Esophagus muscularis mucosa (tissue), 4 donors: ENCODE results near the gene CPNE5. TPM values are rescaled to one million over a fixed set of nuclear protein-coding genes. Genes with fewer than 3 reads are reported as not detected.

Experiments used
- DNase-seq: peaks from one replicate; pipeline ENCODE4 v3.0.0-alpha.2; 2017; ENCODE audit errors: extremely low spot score
- H3K27ac ChIP-seq, 4 donors: fragments of 200-600 bp; sonication (generic); replicated peaks in 1 of 4; 1 replicate in 3 of 4; 2 replicates in 1 of 4; pipeline ENCODE4 v1.5.1; 2016 to 2019; ENCODE audit warnings: mild to moderate bottlenecking in 1 of 4
- H3K27me3 ChIP-seq, 4 donors: fragments of 200-600 bp; sonication (generic); one replicate each; pipeline versions ENCODE4 v1.5.1 to v1.6.0; 2016 to 2019
- H3K36me3 ChIP-seq, 4 donors: fragments of 200-600 bp; sonication (generic); one replicate each; pipeline ENCODE4 v1.5.1; 2016 to 2019
- H3K4me1 ChIP-seq, 4 donors: fragments of 200-600 bp; sonication (generic); one replicate each; pipeline ENCODE4 v1.5.1; 2016 to 2019
- H3K4me3 ChIP-seq, 4 donors: fragments of 200-600 bp; sonication (generic); 1 replicate in 2 of 4; 2 replicates in 2 of 4; pipeline ENCODE4 v1.5.1; 2016 to 2019; ENCODE audit warnings: mild to moderate bottlenecking in 4 of 4, moderate library complexity in 1 of 4
- H3K9me3 ChIP-seq, 4 donors: fragments of 200-600 bp; sonication (generic); 1 replicate in 3 of 4; 2 replicates in 1 of 4; pipeline ENCODE4 v1.5.1; 2016 to 2019
- CTCF ChIP-seq, 3 experiments: fragments of 200-600 bp in 2 of 3; fragments of 450-650 bp in 1 of 3; sonication (generic) in 2 of 3; IDR thresholded peaks; one replicate each; pipeline ENCODE4 v1.5.1; 2017 to 2019; ENCODE audit warnings: antibody characterized with exemption in 3 of 3, mild to moderate bottlenecking in 2 of 3, moderate library complexity in 1 of 3
- EP300 ChIP-seq: sonication (generic); formaldehyde crosslinking; IDR thresholded peaks from one replicate; pipeline ENCODE4 v1.6.1; 2017; ENCODE audit warnings: antibody characterized with exemption
- POLR2A ChIP-seq: fragments of 450-650 bp; IDR thresholded peaks from one replicate; pipeline ENCODE4 v1.6.1; 2017; ENCODE audit warnings: antibody characterized with exemption, moderate library complexity, mild to moderate bottlenecking, low read depth
- POLR2AphosphoS5 ChIP-seq, 2 donors: sonication (generic); formaldehyde crosslinking; IDR thresholded peaks; one replicate each; pipeline ENCODE4 v1.6.1; 2017; ENCODE audit warnings: antibody characterized with exemption in 2 of 2
- WGBS: methylation state at CpG from one replicate; pipeline ENCODE4 v1.1.5; 2018; 5-methylcytosine and 5-hydroxymethylcytosine counted together
- intact Hi-C: fragments of 100-400 bp; cut with DNase I; formaldehyde crosslinking; loops from one replicate; pipeline ENCODE4 v1.15.1; 2023
- total RNA-seq, 4 donors: library from RNA; depleted of rRNA; stranded (reverse); fragments of >200 nt; gene quantifications; one replicate each; pipeline versions ENCODE4 v1.1.0 to v1.2.1, GENCODE V29; 2016

CPNE5 gene
- total RNA-seq, 4 donors from 2014 or later, result 2.1 to 4.6 (median 2.6) TPM

- no peak for TF ChIP-seq POLR2AphosphoS5 (IDR thresholded peaks at IDR 0.05)
- no peak for TF ChIP-seq CTCF (IDR thresholded peaks at IDR 0.05)
- TF ChIP-seq POLR2A, result no peak
- TF ChIP-seq EP300, result no peak
- H3K4me1 ChIP-seq, result peaks cover 14 to 41% (median 31%) of the 10 kb centered on the region in 4 donors
- H3K4me3 ChIP-seq, result no peak overlapping the region
- H3K36me3 ChIP-seq, result no peaks in the 10 kb centered on the region
- intact Hi-C loops, result no loop called here
- 91% methylated on average over 6 of the region's 6 CpGs for WGBS
- no peaks in the 10 kb centered on the region for H3K27me3 ChIP-seq
- no peak for DNase-seq
- no peak overlapping the region for H3K27ac ChIP-seq
- no peaks in the 10 kb centered on the region for H3K9me3 ChIP-seq
Measured at GRCh38 chr6:36847991-36848390, 8.7 kb upstream of the CPNE5 start.

GRCh38 chr6:36847152-36847551 is 7.9 kb upstream of the CPNE5 start:
- no peak for TF ChIP-seq CTCF (IDR thresholded peaks at IDR 0.05)
- Histone ChIP-seq H3K27ac (no peak overlapping the region), H3K4me3 (no peak overlapping the region), H3K9me3 (no peaks in the 10 kb centered on the region), H3K36me3 (no peaks in the 10 kb centered on the region), H3K27me3 (no peaks in the 10 kb centered on the region), H3K4me1 (peaks cover 8 to 36% (median 23%) of the 10 kb centered on the region in 4 donors)
- intact Hi-C loops, result no loop called here
- no peak for DNase-seq
- 98% methylated on average over 4 of the region's 4 CpGs for WGBS

- no peak overlapping the region for H3K27ac ChIP-seq
- H3K4me1 ChIP-seq, result peaks cover 16 to 39% (median 28%) of the 10 kb centered on the region in 4 donors
- peaks cover 0 to 4% (median 0%) of the 10 kb centered on the region in 4 donors for H3K27me3 ChIP-seq
- intact Hi-C loops, result no loop called here
- no peaks in the 10 kb centered on the region for H3K9me3 ChIP-seq
- no peaks in the 10 kb centered on the region for H3K36me3 ChIP-seq
- no peak for DNase-seq
- WGBS, result 90% methylated on average over 4 of the region's 4 CpGs
- TF ChIP-seq POLR2A, result no peak
- no peak for TF ChIP-seq POLR2AphosphoS5 (IDR thresholded peaks at IDR 0.05)
- no peak for TF ChIP-seq EP300
- no peak for TF ChIP-seq CTCF (IDR thresholded peaks at IDR 0.05)
- H3K4me3 ChIP-seq, result no peak overlapping the region
Measured at GRCh38 chr6:36845233-36845632, 6.0 kb upstream of the CPNE5 start.

GRCh38 chr6:36844232-36845170 is 5.3 kb upstream of the CPNE5 start:
- TF ChIP-seq POLR2AphosphoS5 (IDR thresholded peaks at IDR 0.05) (no peak), CTCF (IDR thresholded peaks at IDR 0.05) (no peak), POLR2A (no peak), EP300 (no peak)
- no peak overlapping the region for H3K4me3 ChIP-seq

More at GRCh38 chr6:36844232-36845170, 5.3 kb upstream of the CPNE5 start:
- intact Hi-C loops, result no loop called here
- Histone ChIP-seq H3K9me3 (no peaks in the 10 kb centered on the region), H3K27ac (no peak overlapping the region), H3K36me3 (no peaks in the 10 kb centered on the region), H3K4me1 (peaks cover 23 to 36% (median 31%) of the 10 kb centered on the region in 4 donors), H3K27me3 (peaks cover 0 to 12% (median 0%) of the 10 kb centered on the region in 4 donors)
- 75% methylated on average over 19 of the region's 19 CpGs for WGBS
- DNase-seq, result no peak
